HG02870 (cell line): ENCODE measurements around the gene ARSB.
"Not testable (repeated sequence)": the region's sequence is repeated elsewhere in the genome, so short reads cannot be mapped to it uniquely, and the experiment has no call there.

Experiments
- ATAC-seq: cut with Tn5 transposase; IDR thresholded peaks from one replicate; pipeline ENCODE4 v1.9.1; 2021; ENCODE audit warnings: mild to moderate bottlenecking, moderate library complexity; ENCODE audit not compliant: unreplicated experiment

The ARSB gene

DNA sequence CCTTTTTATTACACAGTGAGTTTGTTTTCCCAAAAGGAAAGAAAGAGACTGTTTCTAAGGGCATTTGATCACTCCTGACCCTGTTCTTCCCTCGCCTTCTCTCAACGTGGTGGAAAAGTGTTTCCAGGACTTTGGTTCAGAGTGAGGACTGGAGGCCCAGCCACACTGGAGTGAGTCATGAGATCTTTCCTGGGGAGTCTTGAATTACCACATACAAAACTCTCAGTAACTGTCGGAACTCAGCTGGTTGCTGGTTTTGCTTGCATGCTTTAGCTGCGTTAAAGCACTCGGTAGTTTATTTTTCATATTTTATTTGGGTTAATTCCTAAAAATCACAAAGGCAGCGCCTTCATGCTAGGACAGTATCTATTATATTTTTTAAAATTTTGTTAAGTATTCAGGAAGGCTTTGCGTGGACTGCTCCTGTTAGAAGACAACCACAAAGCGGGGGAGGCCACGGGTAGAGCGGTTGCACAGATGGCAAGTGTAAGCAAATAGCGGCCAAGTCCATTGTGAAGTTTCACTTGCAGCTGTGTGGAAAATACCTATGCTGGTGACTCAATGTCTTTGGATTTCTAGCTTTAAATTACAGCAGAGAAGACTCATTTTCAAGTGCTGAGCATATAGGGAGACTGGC lies 77.7 kb downstream of the ARSB start:
- peak; percentile 34 for ATAC-seq

DNA sequence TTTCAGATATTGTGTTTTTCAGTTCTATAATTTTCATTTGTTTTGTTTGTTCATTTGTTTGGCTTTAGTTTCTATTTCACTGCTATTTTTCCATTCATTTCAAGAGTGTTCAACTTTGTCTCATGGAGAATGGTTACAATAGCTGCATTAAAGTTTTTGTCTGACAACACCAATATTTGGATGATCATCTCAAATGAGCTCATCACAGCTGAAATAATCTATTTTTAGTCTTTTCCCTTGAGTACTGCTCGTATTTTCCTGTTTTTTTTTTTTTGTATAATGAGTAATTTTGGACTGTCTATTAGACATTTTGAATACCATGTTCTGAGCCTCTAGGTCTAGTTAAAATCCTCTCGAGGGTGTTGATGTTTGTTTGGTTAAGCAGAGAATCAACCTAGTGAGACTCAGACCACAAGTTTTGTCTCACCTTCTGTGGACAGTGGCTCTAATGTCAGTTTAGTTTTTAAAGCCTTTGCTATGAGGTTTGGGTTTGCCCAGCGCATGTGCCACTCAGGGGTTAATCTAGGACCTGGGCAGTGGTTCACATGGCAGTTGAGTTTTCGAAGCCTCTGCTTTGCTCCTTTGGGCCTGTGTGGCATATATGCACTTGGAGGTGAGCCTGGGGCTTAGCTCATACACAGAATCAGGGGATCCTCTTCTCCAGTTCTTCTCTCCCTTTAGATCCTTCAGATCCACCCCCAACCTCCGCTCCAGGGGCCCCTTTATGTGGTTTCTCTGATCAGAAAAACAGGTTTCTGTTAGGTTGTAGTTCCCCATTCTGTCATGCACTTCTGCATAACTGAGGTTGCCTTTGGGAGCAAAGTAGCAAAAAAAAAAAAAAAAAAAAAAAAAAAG lies 79.8 kb downstream of the ARSB start:
- ATAC-seq = peak; percentile 52

DNA sequence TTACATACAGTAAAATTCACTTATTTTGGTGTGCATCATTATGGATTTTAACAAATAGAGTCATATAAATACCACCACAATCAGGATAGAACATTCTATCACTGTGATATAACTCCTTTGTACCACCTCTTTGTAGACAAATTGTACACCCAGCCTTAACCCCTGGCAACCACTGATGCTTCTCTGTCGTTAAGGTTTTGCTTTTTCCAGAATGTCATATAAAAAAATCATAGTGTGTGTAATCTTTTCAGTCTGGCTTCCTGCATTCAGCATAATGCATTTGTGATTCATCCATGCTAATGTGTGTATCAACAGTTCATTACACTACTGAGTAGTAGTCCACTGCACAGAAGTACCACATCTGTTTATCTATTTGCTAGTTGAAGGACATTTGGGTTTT lies 81.2 kb downstream of the ARSB start:
- no peak for ATAC-seq

- no peak for ATAC-seq
Measured at GRCh38 chr5:78903353-78903752, 81.8 kb downstream of the ARSB start.

GRCh38 chr5:78899922-78900362 lies 85.2 kb downstream of the ARSB start:
- no peak for ATAC-seq

GRCh38 chr5:78896132-78896531 lies 89.0 kb downstream of the ARSB start:
- ATAC-seq = no peak

- ATAC-seq = no peak
Measured at GRCh38 chr5:78895616-78896015, 89.5 kb downstream of the ARSB start.

GRCh38 chr5:78893940-78894677 lies 91.0 kb downstream of the ARSB start:
- no peak for ATAC-seq

GRCh38 chr5:78890667-78891379 lies 94.3 kb downstream of the ARSB start:
- no peak for ATAC-seq

- ATAC-seq = no peak
Measured at GRCh38 chr5:78889369-78890140, 95.6 kb downstream of the ARSB start.

- no peak for ATAC-seq
Measured at GRCh38 chr5:78888580-78889368, 96.3 kb downstream of the ARSB start.

DNA sequence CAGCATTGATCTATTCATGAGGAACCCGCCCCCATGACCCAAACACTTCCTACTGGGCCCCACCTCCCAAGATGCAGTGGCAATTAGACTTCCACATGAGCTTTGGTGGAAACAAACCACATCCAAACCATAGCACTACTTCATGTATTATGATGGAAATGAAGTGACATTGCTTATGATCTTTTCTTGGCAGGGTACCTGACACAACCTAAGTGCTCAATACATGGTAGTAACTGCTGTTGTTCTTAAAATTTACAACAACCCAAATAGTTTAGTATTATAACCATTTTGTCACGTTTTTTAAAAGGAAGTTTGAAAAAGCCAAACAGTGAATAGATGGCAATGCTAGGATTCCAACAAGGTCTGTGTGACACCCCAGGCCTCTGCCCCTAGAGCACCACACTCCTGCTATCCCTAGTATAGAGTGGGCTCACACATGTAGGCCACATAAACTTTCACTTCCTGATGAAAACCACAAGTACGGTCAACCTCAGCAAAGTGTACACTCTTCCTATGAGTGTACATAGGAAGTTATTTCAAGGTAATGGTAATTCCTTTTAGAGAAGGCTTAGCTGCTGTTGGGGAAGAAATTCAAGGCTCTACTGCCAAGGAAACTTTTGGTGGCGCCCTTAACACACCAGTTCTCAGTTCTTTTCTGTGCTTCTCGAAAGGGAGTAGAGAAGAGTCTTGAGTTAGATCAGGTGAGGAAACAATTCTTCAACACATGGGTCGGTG lies 97.6 kb downstream of the ARSB start:
- peak; percentile 98 for ATAC-seq

- no peak for ATAC-seq
Measured at GRCh38 chr5:78886341-78887230, 98.5 kb downstream of the ARSB start.

DNA sequence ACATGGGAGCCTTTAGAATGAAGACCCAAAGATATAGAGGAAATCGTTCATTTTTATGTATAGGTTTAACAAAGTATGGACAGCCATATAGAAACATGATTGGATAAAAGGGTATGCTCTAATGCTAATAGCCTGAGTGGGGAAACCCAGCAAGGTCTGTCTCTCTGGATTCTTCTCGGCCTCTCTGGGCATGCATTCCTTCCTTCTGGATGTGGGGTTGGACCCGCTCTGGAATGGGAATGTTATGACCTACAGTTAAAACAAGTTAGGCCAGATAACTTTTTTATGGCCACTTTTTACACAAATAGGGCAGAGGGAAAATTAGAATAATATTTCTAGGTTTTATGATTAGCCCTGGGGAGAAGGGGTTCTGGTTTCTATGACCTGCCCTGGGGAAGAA lies 103.2 kb downstream of the ARSB start:
- ATAC-seq = no peak

GRCh38 chr5:78879516-78879915 lies 105.6 kb downstream of the ARSB start:
- no peak for ATAC-seq

- not testable (repeated sequence) for ATAC-seq
Measured at GRCh38 chr5:78866076-78866475, 119.0 kb downstream of the ARSB start.

DNA sequence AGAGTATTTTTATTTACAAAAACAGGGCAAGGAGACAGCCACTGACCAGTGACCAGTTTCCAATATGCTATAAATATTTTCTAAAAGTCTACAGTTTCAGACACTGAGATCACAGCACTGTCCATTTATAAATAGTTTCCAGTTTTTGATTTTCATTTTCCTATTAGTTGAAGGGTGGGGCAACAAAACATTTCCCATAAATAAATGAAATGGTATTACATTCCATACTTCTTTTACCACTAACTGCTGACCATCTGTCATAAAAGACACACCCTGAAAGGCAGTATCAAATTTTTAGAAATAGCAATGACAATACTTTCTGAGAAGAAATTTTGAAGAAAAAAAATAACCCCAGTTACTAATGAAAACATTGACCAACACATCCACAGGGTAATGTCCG lies 126.7 kb downstream of the ARSB start:
- no peak for ATAC-seq

DNA sequence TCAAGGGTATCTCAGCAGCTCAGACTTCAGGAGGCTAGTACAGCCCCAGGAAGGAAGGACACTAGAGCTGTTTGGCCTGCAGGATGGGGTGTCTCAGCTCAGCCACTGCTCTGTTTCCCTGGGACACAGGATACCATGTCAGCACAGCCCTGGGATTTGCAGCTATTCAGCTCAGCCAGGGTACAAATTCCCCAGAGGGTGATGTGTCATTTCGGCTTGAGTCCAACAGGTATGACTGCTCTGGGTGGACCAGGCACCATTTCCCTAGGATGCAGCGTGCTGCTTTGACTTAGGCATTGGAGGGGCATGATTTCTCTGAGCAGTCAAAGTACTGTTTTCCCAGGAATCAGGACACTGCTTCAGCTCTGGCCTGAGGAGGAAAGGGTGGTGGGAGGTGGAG lies 130.1 kb downstream of the ARSB start:
- no peak for ATAC-seq
